GM18508 (cell line): ENCODE measurements around the gene SERTAD1.

Experiments
- ATAC-seq: cut with Tn5 transposase; IDR thresholded peaks from one replicate; pipeline ENCODE4 v1.9.1; 2021; ENCODE audit warnings: moderate number of reproducible peaks; ENCODE audit not compliant: insufficient read depth, unreplicated experiment

SERTAD1 gene

GRCh38 chr19:40381321-40381720 lies 44.5 kb downstream of the SERTAD1 start:
- no peak for ATAC-seq

GRCh38 chr19:40380199-40381037 lies 45.4 kb downstream of the SERTAD1 start:
- no peak for ATAC-seq

DNA sequence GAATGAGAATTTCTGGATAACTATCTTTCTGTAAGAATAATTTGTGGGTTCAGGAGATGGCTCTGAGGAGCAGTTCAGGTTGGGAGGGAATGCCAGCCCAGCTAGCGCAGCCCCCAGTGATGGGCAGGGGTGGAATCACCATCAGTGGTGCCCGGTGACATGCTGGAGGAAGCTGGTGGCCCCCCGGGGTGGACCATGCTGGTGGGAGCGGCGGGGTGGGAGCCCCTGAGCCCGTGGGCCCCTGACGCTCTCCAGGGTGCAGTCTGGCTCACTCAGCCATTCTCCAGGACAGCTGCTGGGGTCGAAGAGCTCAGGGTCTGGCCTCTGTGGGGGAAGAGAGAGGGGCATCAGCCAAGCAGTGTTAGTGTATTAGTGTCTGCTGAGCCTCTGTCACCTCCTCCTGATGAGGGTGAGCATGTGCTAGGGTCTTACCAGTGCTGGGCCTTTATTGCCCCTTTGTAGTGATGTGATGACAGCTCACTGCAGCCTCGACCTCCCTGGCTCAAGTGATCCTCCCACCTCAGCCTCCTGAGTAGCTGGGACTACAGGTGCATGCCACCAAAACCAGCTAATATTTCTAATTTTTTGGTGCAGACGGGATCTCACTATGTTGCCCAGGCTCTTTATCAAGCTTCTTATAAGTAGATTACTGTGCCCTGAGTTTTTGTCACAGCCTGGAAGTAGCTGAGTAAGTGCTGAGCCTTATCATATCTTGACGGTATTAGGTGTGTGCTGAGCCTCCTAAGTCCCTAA lies 46.2 kb downstream of the SERTAD1 start:
- ATAC-seq, result no peak

DNA sequence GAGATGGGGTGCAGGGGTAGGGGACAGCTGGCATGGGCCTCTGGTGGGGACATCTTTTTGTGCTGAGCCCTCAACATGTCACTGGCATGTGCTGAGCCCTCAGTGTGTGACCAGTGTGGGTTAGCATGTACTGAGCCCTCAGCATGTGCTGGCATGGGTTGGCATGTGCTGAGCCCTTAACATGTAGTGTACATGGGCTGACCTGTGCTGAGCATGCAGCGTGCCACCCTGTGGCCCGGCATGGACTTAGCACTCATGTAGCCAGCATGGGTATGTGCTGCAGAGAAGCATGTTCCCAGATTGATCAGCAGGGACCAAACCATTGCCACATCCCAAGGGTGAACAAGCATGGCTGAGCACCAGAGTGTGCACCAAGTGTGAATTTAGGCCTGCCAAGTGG lies 47.3 kb downstream of the SERTAD1 start:
- ATAC-seq, result no peak

- ATAC-seq, result no peak
Measured at GRCh38 chr19:40377876-40378385, 47.9 kb downstream of the SERTAD1 start.

GRCh38 chr19:40376286-40376862 lies 49.4 kb downstream of the SERTAD1 start:
- ATAC-seq, result no peak

DNA sequence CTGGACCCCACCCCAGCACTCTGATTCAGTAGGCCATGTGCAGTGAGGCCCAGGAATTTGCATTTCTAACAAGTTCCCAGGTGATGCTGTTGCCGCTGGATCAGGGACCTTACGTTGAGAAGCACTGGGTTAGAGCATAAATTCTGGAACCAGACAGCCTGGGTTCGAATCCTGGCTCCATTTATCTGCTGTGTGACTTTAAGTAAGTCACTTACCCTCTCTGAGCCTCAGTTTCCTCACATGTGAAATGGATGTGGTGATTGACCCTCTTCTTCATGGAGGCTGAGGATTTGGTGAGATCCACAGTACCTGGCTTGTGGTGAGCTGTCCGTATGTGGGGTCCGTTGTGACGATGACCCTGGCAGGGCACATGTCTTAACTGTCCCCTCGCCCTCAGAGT lies 51.7 kb downstream of the SERTAD1 start:
- no peak for ATAC-seq

DNA sequence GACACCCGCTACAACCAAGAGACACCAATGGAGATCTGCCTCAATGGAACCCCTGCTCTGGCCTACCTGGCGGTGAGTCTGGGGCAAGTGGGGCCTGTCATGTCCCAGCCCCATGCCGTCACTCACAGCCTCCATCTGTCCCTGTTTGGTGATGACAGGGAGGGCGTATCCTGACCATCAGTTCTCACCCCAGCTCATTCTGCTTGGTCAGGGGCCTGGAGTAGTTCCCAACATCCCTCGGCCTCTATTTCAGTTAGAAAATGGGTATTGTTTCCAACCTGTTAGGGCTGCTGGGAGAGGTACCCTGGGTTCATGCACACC lies 54.0 kb downstream of the SERTAD1 start:
- no peak for ATAC-seq
